Fibroblast of lung (primary cell): ENCODE data around the gene CAMTA1.

Experiments used
- CTCF ChIP-seq, 2 donors: IDR thresholded peaks in 1 of 2; conservative IDR thresholded peaks in 1 of 2; 1 replicate in 1 of 2; 2 replicates in 1 of 2; pipeline ENCODE4 v1.5.1; 2011 to 2012; ENCODE audit warnings: low read length in 2 of 2, control low read depth in 1 of 2, inconsistent platforms in 1 of 2, low read depth in 1 of 2, mild to moderate bottlenecking in 1 of 2
- EZH2 ChIP-seq: IDR thresholded peaks from 2 replicates; pipeline ENCODE4 v1.5.1; 2012; ENCODE audit warnings: low read length, control low read depth, mild to moderate bottlenecking; ENCODE audit errors: missing control alignments

GRCh38 chr1:7043719-7044535, 258.7 kb downstream of the CAMTA1 start:
- TF ChIP-seq CTCF (conservative IDR thresholded peaks at IDR 0.05 in 1 of 2, IDR thresholded peaks at IDR 0.05 in 1 of 2; ENCODE audit: low read depth in 1 of 2, low read length in 2 of 2) (no peak), EZH2 (no peak)
